Neuron (in vitro differentiated cells): ENCODE results near the gene PALLD.

Experiments used
- H2AFZ ChIP-seq: one replicate; pipeline ENCODE4 v1.6.1; 2013; ENCODE audit warnings: low read depth, mild to moderate bottlenecking, inconsistent platforms, low read length, moderate library complexity
- H3K27me3 ChIP-seq: one replicate; pipeline ENCODE4 v1.6.1; 2013; ENCODE audit warnings: low read length; ENCODE audit not compliant: insufficient read depth
- H3K36me3 ChIP-seq: one replicate; pipeline ENCODE4 v1.6.1; 2013; ENCODE audit warnings: low read length; ENCODE audit not compliant: insufficient read depth
- H3K4me1 ChIP-seq: one replicate; pipeline ENCODE4 v1.6.1; 2013; ENCODE audit warnings: low read length; ENCODE audit not compliant: insufficient read depth
- H3K4me3 ChIP-seq: 2 replicates; pipeline ENCODE4 v1.5.1; 2013; ENCODE audit warnings: mild to moderate bottlenecking, low read length, moderate library complexity
- H3K9me3 ChIP-seq: one replicate; pipeline ENCODE4 v1.6.1; 2013; ENCODE audit warnings: low read length

PALLD gene

DNA sequence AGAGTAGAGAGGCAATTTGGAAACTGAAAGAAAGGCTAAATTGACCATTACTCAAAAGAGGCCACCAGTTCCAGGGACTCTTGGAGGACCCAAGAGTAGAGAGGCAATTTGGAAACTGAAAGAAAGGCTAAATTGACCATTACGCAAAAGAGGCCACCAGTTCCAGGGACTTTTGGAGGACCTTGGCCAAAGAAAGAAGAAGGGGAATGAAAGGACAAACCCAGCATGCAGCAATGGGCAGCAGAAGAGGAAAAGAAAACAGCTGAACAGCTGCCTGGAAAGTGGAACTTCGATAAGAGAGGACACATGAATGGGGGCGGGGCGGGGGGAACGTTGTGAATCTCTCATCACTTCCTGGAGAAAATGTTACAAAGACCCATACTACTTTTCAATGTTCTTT is 80.8 kb downstream of the PALLD start:
- H3K9me3 ChIP-seq = no peaks in the 10 kb centered on the region
- no peak overlapping the region for H3K4me3 ChIP-seq
- H3K4me1 ChIP-seq = no peaks in the 10 kb centered on the region
- H3K36me3 ChIP-seq = no peaks in the 10 kb centered on the region
- H2AFZ ChIP-seq = no peak overlapping the region
- H3K27me3 ChIP-seq = no peaks in the 10 kb centered on the region

DNA sequence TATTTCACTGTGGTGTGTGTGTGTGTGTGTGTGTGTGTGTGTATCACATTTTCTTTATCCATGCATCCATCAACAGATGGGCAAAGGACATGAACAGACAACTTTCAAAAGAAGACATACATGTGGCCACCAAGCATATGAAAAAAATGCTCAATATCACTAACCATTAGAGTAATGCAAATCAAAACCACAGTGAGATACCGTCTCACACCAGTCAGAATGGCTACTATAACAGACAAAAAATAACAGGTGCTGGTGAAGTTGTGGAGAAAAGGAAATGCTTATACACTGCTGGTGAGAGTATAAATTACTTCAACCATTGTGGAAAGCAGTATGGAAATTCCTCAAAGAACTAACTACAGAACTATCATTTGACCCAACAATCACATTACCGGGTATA is 83.4 kb downstream of the PALLD start:
- no peaks in the 10 kb centered on the region for H3K27me3 ChIP-seq
- no peak overlapping the region for H3K4me3 ChIP-seq
- H2AFZ ChIP-seq = no peak overlapping the region
- H3K4me1 ChIP-seq = no peaks in the 10 kb centered on the region
- H3K36me3 ChIP-seq = no peaks in the 10 kb centered on the region
- no peaks in the 10 kb centered on the region for H3K9me3 ChIP-seq

DNA sequence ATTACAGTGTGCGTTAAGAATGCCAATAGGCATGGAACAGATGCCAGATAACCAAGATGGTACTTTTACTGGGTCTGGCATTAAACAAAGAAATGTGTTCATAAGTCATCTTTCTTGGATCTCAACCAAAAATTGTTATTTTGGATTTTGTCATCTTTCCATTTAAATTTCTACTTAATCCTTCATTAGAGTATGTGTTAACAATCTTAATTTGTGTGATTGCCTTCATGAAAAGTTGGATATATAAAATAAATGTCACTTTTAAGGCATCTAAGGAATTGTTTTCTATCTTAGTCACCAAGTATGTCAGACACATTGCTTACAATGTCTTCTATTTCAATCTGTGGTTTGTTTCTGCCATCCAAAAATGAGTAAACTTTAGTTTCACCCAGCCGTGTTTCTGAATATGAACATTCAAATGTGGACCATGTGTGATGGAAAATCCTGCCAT is 87.5 kb downstream of the PALLD start:
- no peaks in the 10 kb centered on the region for H3K4me1 ChIP-seq
- H3K36me3 ChIP-seq = no peaks in the 10 kb centered on the region
- H3K4me3 ChIP-seq = no peak overlapping the region
- no peaks in the 10 kb centered on the region for H3K27me3 ChIP-seq
- H3K9me3 ChIP-seq = no peaks in the 10 kb centered on the region
- no peak overlapping the region for H2AFZ ChIP-seq

- Histone ChIP-seq H3K9me3 (no peaks in the 10 kb centered on the region), H3K27me3 (no peaks in the 10 kb centered on the region), H2AFZ (peak overlapping the region; percentile 37), H3K4me3 (no peak overlapping the region), H3K36me3 (no peaks in the 10 kb centered on the region), H3K4me1 (no peaks in the 10 kb centered on the region)
These were observed 88.6 kb downstream of the PALLD start for GRCh38 chr4:168585168-168586091.

DNA sequence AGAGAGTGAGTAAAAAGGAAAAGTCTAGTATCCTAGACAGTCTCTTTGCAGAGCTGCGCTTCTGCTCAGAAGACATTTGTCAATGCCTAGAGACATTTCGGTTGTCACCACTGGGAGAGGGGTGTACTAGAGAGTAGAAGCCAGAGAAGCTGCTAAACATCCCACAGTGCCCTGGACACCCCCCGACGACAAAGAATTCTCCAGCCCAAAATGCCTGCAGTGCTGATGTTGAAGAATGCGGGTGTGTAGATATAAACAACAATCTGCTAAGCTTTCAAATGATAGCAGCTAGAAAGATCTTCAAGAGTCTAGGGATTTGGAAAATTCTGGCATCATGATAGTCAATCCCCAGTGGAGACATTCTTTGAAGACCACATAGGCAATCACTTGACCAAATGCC is 90.1 kb downstream of the PALLD start:
- Histone ChIP-seq H3K4me1 (no peaks in the 10 kb centered on the region), H2AFZ (no peak overlapping the region), H3K27me3 (no peaks in the 10 kb centered on the region), H3K9me3 (no peaks in the 10 kb centered on the region), H3K36me3 (no peaks in the 10 kb centered on the region), H3K4me3 (no peak overlapping the region)

GRCh38 chr4:168587411-168588125 is 90.7 kb downstream of the PALLD start:
- Histone ChIP-seq H3K27me3 (no peaks in the 10 kb centered on the region), H3K4me1 (no peaks in the 10 kb centered on the region), H2AFZ (no peak overlapping the region), H3K36me3 (no peaks in the 10 kb centered on the region), H3K9me3 (no peaks in the 10 kb centered on the region), H3K4me3 (no peak overlapping the region)

GRCh38 chr4:168588916-168589531 is 92.2 kb downstream of the PALLD start:
- Histone ChIP-seq H3K4me1 (no peaks in the 10 kb centered on the region), H3K27me3 (no peaks in the 10 kb centered on the region)

DNA sequence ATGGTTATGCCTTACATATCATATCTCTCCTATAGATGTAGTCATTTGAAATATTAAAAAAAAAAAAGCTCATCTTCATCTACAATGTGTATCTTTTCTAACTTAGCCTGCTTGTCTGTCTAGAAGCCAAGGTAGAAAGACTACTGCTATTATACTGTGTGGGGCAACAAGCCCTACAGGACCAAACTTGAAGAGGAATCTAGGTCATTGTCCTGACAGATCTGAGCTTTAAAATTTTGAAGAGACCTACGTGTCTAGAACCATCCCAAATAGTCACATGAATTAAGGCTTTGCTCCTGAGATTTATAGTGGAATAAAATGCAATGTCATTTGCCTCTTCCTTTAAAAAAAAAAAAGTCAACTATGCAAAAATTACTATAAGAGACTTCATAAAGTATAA is 95.8 kb downstream of the PALLD start:
- Histone ChIP-seq H3K27me3 (no peaks in the 10 kb centered on the region), H3K9me3 (no peaks in the 10 kb centered on the region), H3K36me3 (no peaks in the 10 kb centered on the region), H2AFZ (no peak overlapping the region), H3K4me3 (no peak overlapping the region), H3K4me1 (no peaks in the 10 kb centered on the region)

More at GRCh38 chr4:168588916-168589531, 92.2 kb downstream of the PALLD start:
- Histone ChIP-seq H2AFZ (no peak overlapping the region), H3K4me3 (no peak overlapping the region), H3K36me3 (no peaks in the 10 kb centered on the region), H3K9me3 (no peaks in the 10 kb centered on the region)

GRCh38 chr4:168593399-168593798 is 96.5 kb downstream of the PALLD start:
- Histone ChIP-seq H3K4me3 (no peak overlapping the region), H2AFZ (no peak overlapping the region), H3K36me3 (no peaks in the 10 kb centered on the region), H3K27me3 (no peaks in the 10 kb centered on the region), H3K4me1 (no peaks in the 10 kb centered on the region), H3K9me3 (no peaks in the 10 kb centered on the region)

GRCh38 chr4:168594121-168594520 is 97.3 kb downstream of the PALLD start:
- no peaks in the 10 kb centered on the region for H3K36me3 ChIP-seq
- H3K9me3 ChIP-seq = no peaks in the 10 kb centered on the region
- no peak overlapping the region for H2AFZ ChIP-seq
- H3K4me3 ChIP-seq = no peak overlapping the region
- no peaks in the 10 kb centered on the region for H3K27me3 ChIP-seq
- H3K4me1 ChIP-seq = no peaks in the 10 kb centered on the region

DNA sequence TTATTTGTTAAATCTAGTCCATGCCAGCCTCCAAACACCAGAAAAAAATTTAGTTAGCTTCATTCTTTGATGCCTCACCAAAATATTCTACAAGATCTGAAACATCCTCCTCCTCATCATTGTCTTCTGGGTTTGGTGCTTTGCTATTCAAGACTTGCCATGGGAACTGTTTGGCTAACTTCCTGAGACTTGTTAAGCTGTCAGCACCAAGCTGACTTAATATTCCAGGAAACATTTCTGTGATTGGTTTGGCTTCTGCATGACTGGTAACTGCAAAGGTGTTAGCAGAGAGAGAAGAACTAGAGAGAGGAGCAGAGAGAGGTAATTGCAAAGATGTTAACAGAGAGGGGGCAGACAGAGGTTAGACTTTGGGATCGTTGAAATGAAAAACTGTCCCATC is 101.3 kb downstream of the PALLD start:
- no peak overlapping the region for H2AFZ ChIP-seq
- no peaks in the 10 kb centered on the region for H3K9me3 ChIP-seq
- H3K4me3 ChIP-seq = no peak overlapping the region
- H3K27me3 ChIP-seq = no peaks in the 10 kb centered on the region
- H3K36me3 ChIP-seq = no peaks in the 10 kb centered on the region
- no peaks in the 10 kb centered on the region for H3K4me1 ChIP-seq

- no peaks in the 10 kb centered on the region for H3K36me3 ChIP-seq
- H3K4me3 ChIP-seq = no peak overlapping the region
- peaks cover 18% of the 10 kb centered on the region for H3K4me1 ChIP-seq
- H2AFZ ChIP-seq = no peak overlapping the region
- no peaks in the 10 kb centered on the region for H3K9me3 ChIP-seq
- H3K27me3 ChIP-seq = no peaks in the 10 kb centered on the region
These were observed 104.1 kb downstream of the PALLD start for GRCh38 chr4:168600796-168601583.
